ENCODE measurements around the gene POLR2F. TPM values are rescaled to one million over a fixed set of nuclear protein-coding genes. Genes with fewer than 3 reads are reported as not detected.

Gene POLR2F
- total RNA-seq, 1 experiment from 2014 or later, result 116 TPM

- Histone ChIP-seq H3K4me3 (ENCODE audit: low read depth, low read length) (peak within 1 kb of the TSS; percentile 69), H3K36me3 (ENCODE audit: control insufficient read depth, insufficient read depth, low read length) (no peaks in the 10 kb centered on the region), H3K27me3 (replicated peaks; ENCODE audit: control insufficient read depth, insufficient read depth, low read length) (no peaks in the 10 kb centered on the region), H3K9me3 (no peaks in the 10 kb centered on the region), H3K4me1 (peaks cover 25% of the 10 kb centered on the region)
- no TSS peak for BruUV-seq (replicated peaks)
- POLR2A ChIA-PET, result interaction anchor here (0.6 to 2.7 kb wide), 6 partner anchors 9 to 262 kb away, joined by 3 to 17 read pairs (median 4); partner anchors contain the start of genes C22orf23 and POLR2F
- Mint-ChIP-seq H3K36me3 (ENCODE audit: insufficient read depth, unreplicated experiment) (peaks cover 18% of the 10 kb centered on the region), H3K9me3 (ENCODE audit: unreplicated experiment) (no peaks in the 10 kb centered on the region), H3K27ac (ENCODE audit: unreplicated experiment) (peak within 1 kb of the TSS; percentile 95), H3K4me3 (ENCODE audit: unreplicated experiment) (peak within 1 kb of the TSS; percentile 91), H3K27me3 (ENCODE audit: insufficient read depth, unreplicated experiment) (no peaks in the 10 kb centered on the region), H3K4me1 (ENCODE audit: low read depth, unreplicated experiment) (peaks cover 15% of the 10 kb centered on the region)
- intact Hi-C loops (cut with micrococcal nuclease; ENCODE audit: unreplicated experiment), result loop anchor here (1.0 kb wide), 1 partner anchor 29 kb away; no protein-coding TSS in a partner anchor
- CTCF ChIA-PET, result interaction anchor here (0.5 to 1.7 kb wide), 13 partner anchors 9 to 641 kb away, joined by 3 to 10 read pairs (median 3); partner anchors contain the start of genes ANKRD54, C22orf23 and POLR2F
- peak; percentile 68 to 89 for DNase-seq
- TF ChIP-seq CTCF (IDR thresholded peaks at IDR 0.05; ENCODE audit: insufficient read depth in 1 of 2, low read depth in 1 of 2, low read length in 1 of 2, severe bottlenecking in 1 of 2, unreplicated experiment in 1 of 2), result no peak
These were observed 47.8 kb upstream of the POLR2F start, which contains the start of gene MICALL1 for GRCh38 chr22:37905534-37906363. TSS of gene MICALL1 (plus strand) at chr22:37906297. CDS start at chr22:37906423, 126 bp downstream.

DNA sequence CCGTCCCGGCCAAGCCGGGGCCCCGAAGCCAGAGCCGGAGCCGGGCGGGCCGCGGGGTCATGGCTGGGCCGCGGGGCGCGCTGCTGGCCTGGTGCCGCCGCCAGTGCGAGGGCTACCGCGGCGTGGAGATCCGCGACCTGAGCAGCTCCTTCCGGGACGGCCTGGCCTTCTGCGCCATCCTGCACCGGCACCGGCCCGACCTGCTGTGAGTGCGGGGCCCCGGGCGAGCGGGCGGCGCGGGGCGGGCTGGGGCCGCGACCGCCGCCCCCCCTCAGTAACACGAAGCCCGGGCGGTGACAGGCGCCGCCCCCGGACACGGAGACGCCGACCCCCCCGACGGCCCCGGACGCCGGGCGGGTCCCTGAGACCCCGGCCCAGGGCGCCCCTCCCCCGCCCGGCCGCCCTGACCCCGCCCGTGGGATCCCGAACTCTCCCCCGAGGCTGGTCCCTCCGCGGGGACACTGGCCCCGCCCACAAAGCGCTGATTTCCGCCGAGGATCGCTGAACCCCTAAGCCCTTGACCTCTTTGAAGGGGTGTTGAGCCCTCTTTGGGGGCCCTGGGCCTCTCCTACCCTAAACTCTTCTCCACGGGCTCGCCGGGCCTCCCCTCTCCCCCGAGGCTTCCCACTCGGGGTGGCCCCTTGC lies 47.0 kb upstream of the POLR2F start:
- intact Hi-C loops (cut with micrococcal nuclease; ENCODE audit: unreplicated experiment), result loop anchor here (1.0 kb wide), 1 partner anchor 28 kb away; no protein-coding TSS in a partner anchor
- Mint-ChIP-seq H3K4me1 (ENCODE audit: low read depth, unreplicated experiment) (peaks cover 15% of the 10 kb centered on the region), H3K27ac (ENCODE audit: unreplicated experiment) (peak overlapping the region; percentile 78), H3K36me3 (ENCODE audit: insufficient read depth, unreplicated experiment) (peaks cover 24% of the 10 kb centered on the region), H3K9me3 (ENCODE audit: unreplicated experiment) (no peaks in the 10 kb centered on the region), H3K4me3 (ENCODE audit: unreplicated experiment) (peak overlapping the region; percentile 75), H3K27me3 (ENCODE audit: insufficient read depth, unreplicated experiment) (no peaks in the 10 kb centered on the region)
- peaks cover 25% of the 10 kb centered on the region for H3K4me1 ChIP-seq
- BruUV-seq (replicated peaks), result no TSS peak
- H3K27me3 ChIP-seq (replicated peaks; ENCODE audit: control insufficient read depth, insufficient read depth, low read length), result no peaks in the 10 kb centered on the region
- DNase-seq, result peak in 1 of 2 experiments; percentile 36
- H3K9me3 ChIP-seq, result no peaks in the 10 kb centered on the region
- ChIA-PET POLR2A (interaction anchor here (0.5 to 2.7 kb wide), 5 partner anchors 10 to 47 kb away, joined by 3 to 17 read pairs (median 5); partner anchors contain the start of genes C22orf23 and POLR2F), CTCF (interaction anchor here (0.6 to 1.7 kb wide), 11 partner anchors 10 to 326 kb away, joined by 3 to 10 read pairs (median 3); partner anchors contain the start of genes ANKRD54, C22orf23 and POLR2F)
- no peaks in the 10 kb centered on the region for H3K36me3 ChIP-seq (ENCODE audit: control insufficient read depth, insufficient read depth, low read length)
- peak overlapping the region; percentile 69 for H3K4me3 ChIP-seq (ENCODE audit: low read depth, low read length)
- no peak for TF ChIP-seq CTCF (IDR thresholded peaks at IDR 0.05; ENCODE audit: insufficient read depth in 1 of 2, low read depth in 1 of 2, low read length in 1 of 2, severe bottlenecking in 1 of 2, unreplicated experiment in 1 of 2)

Data from Caco-2 (cell line).